Natural killer cell (primary cell): ENCODE measurements around the gene DAW1. TPM values are rescaled to one million over a fixed set of nuclear protein-coding genes. Genes with fewer than 3 reads are reported as not detected.

Source experiments
- ATAC-seq, 3 donors: fragments of 150-1000 bp in 2 of 3; fragments of 200-7000 bp in 1 of 3; cut with Tn5 transposase; 1 replicate in 1 of 3; 2 replicates in 2 of 3; pipeline ENCODE4 v1.10.0; 2021; ENCODE audit warnings: mild to moderate bottlenecking in 2 of 3, moderate library complexity in 2 of 3
- DNase-seq, 2 donors: peaks; one replicate each; pipeline versions ENCODE4 v3.0.0 to v3.0.0-alpha.2; 2013 to 2021; ENCODE audit warnings: mixed read lengths in 1 of 2
- H3K27ac ChIP-seq: one replicate; pipeline ENCODE4 v1.5.1; 2013; ENCODE audit warnings: mild to moderate bottlenecking, low read length
- H3K27me3 ChIP-seq: one replicate; pipeline ENCODE4 v1.6.1; 2013; ENCODE audit warnings: low read length; ENCODE audit not compliant: control insufficient read depth, insufficient read depth
- H3K36me3 ChIP-seq: one replicate; pipeline ENCODE4 v1.6.1; 2013; ENCODE audit warnings: low read length; ENCODE audit not compliant: control insufficient read depth, insufficient read depth
- H3K4me1 ChIP-seq: one replicate; pipeline ENCODE4 v1.6.1; 2013; ENCODE audit warnings: low read length; ENCODE audit not compliant: control insufficient read depth, insufficient read depth
- H3K4me3 ChIP-seq: one replicate; pipeline ENCODE4 v1.5.1; 2013; ENCODE audit warnings: low read length
- H3K9me3 ChIP-seq: one replicate; pipeline ENCODE4 v1.6.1; 2013; ENCODE audit warnings: low read length; ENCODE audit not compliant: control insufficient read depth, insufficient read depth
- H3K27ac Mint-ChIP-seq, 2 donors: one replicate each; pipeline ENCODE4 v1.8.0; 2022; ENCODE audit warnings: mild to moderate bottlenecking in 2 of 2, mixed read lengths in 2 of 2, moderate library complexity in 1 of 2
- H3K27me3 Mint-ChIP-seq, 2 donors: one replicate each; pipeline ENCODE4 v1.8.0; 2022; ENCODE audit warnings: low read depth in 2 of 2, mixed read lengths in 2 of 2
- H3K36me3 Mint-ChIP-seq: one replicate; pipeline ENCODE4 v1.8.0; 2022; ENCODE audit warnings: mixed read lengths
- H3K4me1 Mint-ChIP-seq, 2 donors: one replicate each; pipeline ENCODE4 v1.8.0; 2022; ENCODE audit warnings: mixed read lengths in 2 of 2
- H3K4me3 Mint-ChIP-seq: one replicate; pipeline ENCODE4 v1.8.0; 2022; ENCODE audit warnings: mild to moderate bottlenecking, moderate library complexity, mixed read lengths
- H3K9me3 Mint-ChIP-seq, 2 donors: one replicate each; pipeline ENCODE4 v1.8.0; 2022; ENCODE audit warnings: mixed read lengths in 2 of 2
- WGBS: methylation state at CpG from one replicate; pipeline ENCODE4 v1.1.7; 2013; ENCODE audit warnings: missing lambda C conversion rate; ENCODE audit not compliant: insufficient coverage; 5-methylcytosine and 5-hydroxymethylcytosine counted together
- intact Hi-C: fragments of 100-400 bp; cut with micrococcal nuclease; formaldehyde crosslinking; loops from one replicate; pipeline ENCODE4 v1.14.2; 2022
- total RNA-seq, 4 donors: library from RNA; stranded (reverse); fragments of 120-200 nt in 1 of 4; gene quantifications; one replicate each; pipeline versions ENCODE4 v1.2.3 to v1.2.4, GENCODE V29; 2013 to 2022
- TF ChIP-seq, protein P1 (sequence below): fragments of 200-600 bp; IDR thresholded peaks from one replicate; pipeline ENCODE4 v1.8.0; 2022; ENCODE audit warnings: antibody characterized with exemption

DAW1 gene
- total RNA-seq, 3 donors from 2014 or later (not counting 1 experiment from before 2014, with no cell fraction given), result not detected

DNA sequence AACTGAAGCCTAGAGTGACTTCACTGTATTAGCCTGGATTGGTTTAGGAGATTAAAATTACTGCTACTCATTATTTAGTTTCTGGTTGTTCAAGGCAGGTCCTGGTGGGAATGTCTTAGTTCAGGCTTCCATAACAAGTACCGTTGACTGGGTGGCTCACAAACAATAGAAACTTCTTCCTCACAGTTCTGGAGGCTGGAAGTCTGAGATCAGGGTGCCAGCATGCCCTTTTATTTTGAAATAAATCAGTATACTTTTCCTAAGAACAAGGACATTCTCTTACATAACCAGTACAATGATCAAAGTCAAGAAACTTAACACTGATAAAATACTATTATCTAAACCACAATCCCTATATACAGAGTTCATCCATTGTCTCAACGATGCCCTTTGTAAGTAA lies 4.0 kb upstream of the DAW1 start:
- Mint-ChIP-seq H3K4me1 (no peaks in the 10 kb centered on the region), H3K36me3 (no peaks in the 10 kb centered on the region), H3K4me3 (no peak overlapping the region), H3K27ac (no peak overlapping the region), H3K9me3 (no peaks in the 10 kb centered on the region), H3K27me3 (peaks cover 0 to 5% of the 10 kb centered on the region in 2 donors)
- WGBS, result 85% methylated on average over 1 of the region's 2 CpGs
- TF ChIP-seq, protein P1, sequence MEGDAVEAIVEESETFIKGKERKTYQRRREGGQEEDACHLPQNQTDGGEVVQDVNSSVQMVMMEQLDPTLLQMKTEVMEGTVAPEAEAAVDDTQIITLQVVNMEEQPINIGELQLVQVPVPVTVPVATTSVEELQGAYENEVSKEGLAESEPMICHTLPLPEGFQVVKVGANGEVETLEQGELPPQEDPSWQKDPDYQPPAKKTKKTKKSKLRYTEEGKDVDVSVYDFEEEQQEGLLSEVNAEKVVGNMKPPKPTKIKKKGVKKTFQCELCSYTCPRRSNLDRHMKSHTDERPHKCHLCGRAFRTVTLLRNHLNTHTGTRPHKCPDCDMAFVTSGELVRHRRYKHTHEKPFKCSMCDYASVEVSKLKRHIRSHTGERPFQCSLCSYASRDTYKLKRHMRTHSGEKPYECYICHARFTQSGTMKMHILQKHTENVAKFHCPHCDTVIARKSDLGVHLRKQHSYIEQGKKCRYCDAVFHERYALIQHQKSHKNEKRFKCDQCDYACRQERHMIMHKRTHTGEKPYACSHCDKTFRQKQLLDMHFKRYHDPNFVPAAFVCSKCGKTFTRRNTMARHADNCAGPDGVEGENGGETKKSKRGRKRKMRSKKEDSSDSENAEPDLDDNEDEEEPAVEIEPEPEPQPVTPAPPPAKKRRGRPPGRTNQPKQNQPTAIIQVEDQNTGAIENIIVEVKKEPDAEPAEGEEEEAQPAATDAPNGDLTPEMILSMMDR, result no peak
- intact Hi-C loops, result no loop called here
- no peaks in the 10 kb centered on the region for H3K9me3 ChIP-seq
- H3K27me3 ChIP-seq, result peaks cover 5% of the 10 kb centered on the region
- DNase-seq, result no peak
- H3K4me1 ChIP-seq, result no peaks in the 10 kb centered on the region
- ATAC-seq, result no peak
- H3K4me3 ChIP-seq, result no peak overlapping the region
- no peaks in the 10 kb centered on the region for H3K36me3 ChIP-seq
- H3K27ac ChIP-seq, result no peak overlapping the region

DNA sequence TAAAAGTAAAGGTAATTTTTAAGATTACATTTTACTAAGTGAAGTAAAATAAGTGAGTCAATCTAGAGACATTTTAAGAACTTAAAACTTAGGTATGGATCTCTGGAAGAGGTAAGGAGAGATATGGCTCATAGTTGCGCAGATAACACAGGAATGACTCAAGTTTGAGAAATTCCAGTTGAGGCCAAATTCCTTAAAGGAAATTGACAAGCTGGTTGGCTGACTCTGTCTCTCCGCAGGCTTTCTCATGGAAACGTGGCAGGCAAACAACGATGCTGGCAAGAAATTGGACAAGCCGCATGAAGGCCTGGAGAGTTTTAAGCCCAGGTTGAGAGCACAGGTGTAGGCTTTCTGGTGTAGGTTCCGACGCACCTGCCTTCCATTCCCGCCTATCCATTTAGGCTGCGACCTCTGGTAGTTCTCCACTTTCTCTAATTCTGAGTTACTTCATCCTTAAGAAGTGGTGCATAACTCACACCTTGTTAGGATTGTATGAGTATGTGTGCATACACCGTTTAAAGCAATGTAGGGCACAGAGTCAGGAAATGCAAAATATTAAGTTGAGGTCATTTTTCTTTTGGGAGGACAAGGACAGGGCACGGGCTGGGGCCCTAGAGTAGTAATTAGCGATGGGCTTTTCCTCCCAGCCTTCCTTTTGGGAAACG lies 589 bp upstream of the DAW1 start:
- H3K4me1 Mint-ChIP-seq, result no peaks in the 10 kb centered on the region
- no peaks in the 10 kb centered on the region for H3K9me3 ChIP-seq
- ATAC-seq (no peak), DNase-seq (no peak)
- peaks cover 5 to 6% of the 10 kb centered on the region in 2 donors for H3K9me3 Mint-ChIP-seq
- no peak overlapping the region for H3K4me3 ChIP-seq
- H3K27ac Mint-ChIP-seq, result no peak overlapping the region
- H3K27ac ChIP-seq, result no peak overlapping the region
- 71% methylated on average over 13 of the region's 13 CpGs for WGBS
- no peak overlapping the region for H3K4me3 Mint-ChIP-seq
- no peaks in the 10 kb centered on the region for H3K36me3 Mint-ChIP-seq
- TF ChIP-seq, protein P1, result no peak
- no peaks in the 10 kb centered on the region for H3K4me1 ChIP-seq
- intact Hi-C loops, result no loop called here
- no peaks in the 10 kb centered on the region for H3K36me3 ChIP-seq
- peaks cover 5% of the 10 kb centered on the region for H3K27me3 ChIP-seq
- peaks cover 15 to 23% of the 10 kb centered on the region in 2 donors for H3K27me3 Mint-ChIP-seq

DNA sequence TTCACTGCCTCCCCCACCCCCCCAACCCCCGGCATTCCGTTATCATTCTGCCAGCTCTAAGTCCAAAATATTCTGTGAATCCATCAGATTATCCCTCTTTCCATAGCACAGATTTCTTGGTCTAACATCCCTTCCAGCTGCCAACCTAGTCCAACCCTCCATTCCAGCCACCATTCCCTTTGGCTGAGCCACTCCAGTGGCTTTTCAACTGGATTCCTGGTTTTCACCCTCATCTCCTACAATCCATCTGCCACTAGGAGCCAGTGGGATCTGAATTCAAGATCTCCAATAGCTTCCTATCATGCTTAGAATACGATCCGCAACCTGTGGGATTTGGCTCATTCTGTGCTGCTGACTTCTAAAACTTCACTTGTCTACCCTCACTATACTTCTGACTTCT lies 1.2 kb downstream of the DAW1 start:
- intact Hi-C loops, result no loop called here
- no peak overlapping the region for H3K4me3 Mint-ChIP-seq

More for the DNA sequence above, 1.2 kb downstream of the DAW1 start:
- H3K27me3 ChIP-seq, result peaks cover 5% of the 10 kb centered on the region
- H3K36me3 Mint-ChIP-seq, result no peaks in the 10 kb centered on the region
- ATAC-seq (no peak), DNase-seq (no peak)
- peaks cover 5 to 6% of the 10 kb centered on the region in 2 donors for H3K9me3 Mint-ChIP-seq
- no peak overlapping the region for H3K4me3 ChIP-seq
- H3K27me3 Mint-ChIP-seq, result peaks cover 15 to 23% of the 10 kb centered on the region in 2 donors
- no peaks in the 10 kb centered on the region for H3K9me3 ChIP-seq
- no peaks in the 10 kb centered on the region for H3K4me1 Mint-ChIP-seq
- 99% methylated on average over 4 of the region's 4 CpGs for WGBS
- no peak overlapping the region for H3K27ac ChIP-seq
- no peaks in the 10 kb centered on the region for H3K4me1 ChIP-seq
- H3K36me3 ChIP-seq, result no peaks in the 10 kb centered on the region
- TF ChIP-seq, protein P1, result no peak
- no peak overlapping the region for H3K27ac Mint-ChIP-seq
